Neural cell (in vitro differentiated cells): ENCODE results near the gene DNHD1.

Experiments
- EP300 ChIP-seq: fragments of 450-650 bp; conservative IDR thresholded peaks from 2 replicates; pipeline ENCODE4 v1.6.1; 2014; ENCODE audit warnings: antibody characterized with exemption, mild to moderate bottlenecking, moderate library complexity; ENCODE audit not compliant: poor library complexity, severe bottlenecking
- EZH2 ChIP-seq: fragments of 200-600, 300-800 bp; shearing (Covaris generic), sonication (generic); IDR thresholded peaks from 2 replicates; pipeline ENCODE4 v1.6.1; 2014; ENCODE audit warnings: antibody characterized with exemption, low read length, borderline replicate concordance, mild to moderate bottlenecking; ENCODE audit not compliant: insufficient read depth, poor library complexity, severe bottlenecking
- MXI1 ChIP-seq: fragments of 450-650 bp; conservative IDR thresholded peaks from 2 replicates; pipeline ENCODE4 v1.6.1; 2014; ENCODE audit warnings: antibody characterized with exemption, mild to moderate bottlenecking; ENCODE audit not compliant: poor library complexity, severe bottlenecking
- POLR2AphosphoS5 ChIP-seq: IDR thresholded peaks from 2 replicates; pipeline ENCODE4 v1.6.1; 2012
- RAD21 ChIP-seq: fragments of 450-650 bp; conservative IDR thresholded peaks from 2 replicates; pipeline ENCODE4 v1.6.1; 2014; ENCODE audit warnings: antibody characterized with exemption, mild to moderate bottlenecking, moderate library complexity
- SMC3 ChIP-seq: fragments of 450-650 bp; conservative IDR thresholded peaks from 2 replicates; pipeline ENCODE4 v1.6.1; 2014; ENCODE audit warnings: antibody characterized with exemption, mild to moderate bottlenecking, moderate library complexity; ENCODE audit not compliant: poor library complexity
- TAF1 ChIP-seq: IDR thresholded peaks from 2 replicates; pipeline ENCODE4 v1.6.1; 2012; ENCODE audit warnings: low read depth
- TF ChIP-seq, protein P1 (sequence below): fragments of 450-650 bp; IDR thresholded peaks from 2 replicates; pipeline ENCODE4 v1.5.1; 2014; ENCODE audit warnings: antibody characterized with exemption, mild to moderate bottlenecking, moderate library complexity; ENCODE audit not compliant: poor library complexity, severe bottlenecking
- TF ChIP-seq, protein P2 (sequence below): IDR thresholded peaks from 2 replicates; pipeline ENCODE4 v1.6.1; 2012; ENCODE audit warnings: borderline replicate concordance

DNA sequence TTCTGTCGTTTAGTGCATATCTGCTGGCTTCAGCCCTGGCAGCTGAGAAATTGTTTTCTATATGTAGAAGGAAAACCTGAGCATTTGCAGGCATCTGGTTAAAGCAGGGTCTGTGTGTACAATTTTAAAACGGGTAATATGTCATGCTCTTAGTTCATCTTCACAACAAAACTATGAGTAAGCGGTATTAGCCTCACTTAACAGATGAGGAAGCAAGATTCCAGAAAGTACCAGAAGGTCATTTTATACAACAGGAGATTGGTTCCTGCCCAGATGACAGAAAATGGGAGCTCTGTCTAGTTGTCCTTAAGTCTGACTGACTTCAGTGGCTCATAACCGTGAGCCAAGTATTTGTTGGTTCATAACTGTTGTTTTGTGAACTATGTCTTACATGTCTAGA lies 14.6 kb upstream of the DNHD1 start:
- TF ChIP-seq, protein P1, sequence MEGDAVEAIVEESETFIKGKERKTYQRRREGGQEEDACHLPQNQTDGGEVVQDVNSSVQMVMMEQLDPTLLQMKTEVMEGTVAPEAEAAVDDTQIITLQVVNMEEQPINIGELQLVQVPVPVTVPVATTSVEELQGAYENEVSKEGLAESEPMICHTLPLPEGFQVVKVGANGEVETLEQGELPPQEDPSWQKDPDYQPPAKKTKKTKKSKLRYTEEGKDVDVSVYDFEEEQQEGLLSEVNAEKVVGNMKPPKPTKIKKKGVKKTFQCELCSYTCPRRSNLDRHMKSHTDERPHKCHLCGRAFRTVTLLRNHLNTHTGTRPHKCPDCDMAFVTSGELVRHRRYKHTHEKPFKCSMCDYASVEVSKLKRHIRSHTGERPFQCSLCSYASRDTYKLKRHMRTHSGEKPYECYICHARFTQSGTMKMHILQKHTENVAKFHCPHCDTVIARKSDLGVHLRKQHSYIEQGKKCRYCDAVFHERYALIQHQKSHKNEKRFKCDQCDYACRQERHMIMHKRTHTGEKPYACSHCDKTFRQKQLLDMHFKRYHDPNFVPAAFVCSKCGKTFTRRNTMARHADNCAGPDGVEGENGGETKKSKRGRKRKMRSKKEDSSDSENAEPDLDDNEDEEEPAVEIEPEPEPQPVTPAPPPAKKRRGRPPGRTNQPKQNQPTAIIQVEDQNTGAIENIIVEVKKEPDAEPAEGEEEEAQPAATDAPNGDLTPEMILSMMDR = no peak
- no peak for TF ChIP-seq TAF1
- TF ChIP-seq EP300 = no peak
- no peak for TF ChIP-seq MXI1
- TF ChIP-seq EZH2 = no peak
- TF ChIP-seq, protein P2, sequence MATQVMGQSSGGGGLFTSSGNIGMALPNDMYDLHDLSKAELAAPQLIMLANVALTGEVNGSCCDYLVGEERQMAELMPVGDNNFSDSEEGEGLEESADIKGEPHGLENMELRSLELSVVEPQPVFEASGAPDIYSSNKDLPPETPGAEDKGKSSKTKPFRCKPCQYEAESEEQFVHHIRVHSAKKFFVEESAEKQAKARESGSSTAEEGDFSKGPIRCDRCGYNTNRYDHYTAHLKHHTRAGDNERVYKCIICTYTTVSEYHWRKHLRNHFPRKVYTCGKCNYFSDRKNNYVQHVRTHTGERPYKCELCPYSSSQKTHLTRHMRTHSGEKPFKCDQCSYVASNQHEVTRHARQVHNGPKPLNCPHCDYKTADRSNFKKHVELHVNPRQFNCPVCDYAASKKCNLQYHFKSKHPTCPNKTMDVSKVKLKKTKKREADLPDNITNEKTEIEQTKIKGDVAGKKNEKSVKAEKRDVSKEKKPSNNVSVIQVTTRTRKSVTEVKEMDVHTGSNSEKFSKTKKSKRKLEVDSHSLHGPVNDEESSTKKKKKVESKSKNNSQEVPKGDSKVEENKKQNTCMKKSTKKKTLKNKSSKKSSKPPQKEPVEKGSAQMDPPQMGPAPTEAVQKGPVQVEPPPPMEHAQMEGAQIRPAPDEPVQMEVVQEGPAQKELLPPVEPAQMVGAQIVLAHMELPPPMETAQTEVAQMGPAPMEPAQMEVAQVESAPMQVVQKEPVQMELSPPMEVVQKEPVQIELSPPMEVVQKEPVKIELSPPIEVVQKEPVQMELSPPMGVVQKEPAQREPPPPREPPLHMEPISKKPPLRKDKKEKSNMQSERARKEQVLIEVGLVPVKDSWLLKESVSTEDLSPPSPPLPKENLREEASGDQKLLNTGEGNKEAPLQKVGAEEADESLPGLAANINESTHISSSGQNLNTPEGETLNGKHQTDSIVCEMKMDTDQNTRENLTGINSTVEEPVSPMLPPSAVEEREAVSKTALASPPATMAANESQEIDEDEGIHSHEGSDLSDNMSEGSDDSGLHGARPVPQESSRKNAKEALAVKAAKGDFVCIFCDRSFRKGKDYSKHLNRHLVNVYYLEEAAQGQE = no peak
- no peak for TF ChIP-seq POLR2AphosphoS5
- TF ChIP-seq SMC3 = no peak
- no peak for TF ChIP-seq RAD21
